ENCODE results near the gene PNISR. TPM values are rescaled to one million over a fixed set of nuclear protein-coding genes. Genes with fewer than 3 reads are reported as not detected.

The PNISR gene
- total and polyA plus RNA-seq, 2 donors (not counting 1 experiment from before 2014, with no cell fraction given), result 27.7 to 99.1 TPM

- Histone ChIP-seq H3K4me1 (ENCODE audit: control insufficient read depth, extremely low read depth, insufficient read depth, low read length) (no peaks in the 10 kb centered on the region), H3K9ac (ENCODE audit: insufficient read depth, low read length) (no peak overlapping the region), H3K4me3 (replicated peaks in 1 of 4; ENCODE audit: control extremely low read depth in 1 of 4, insufficient read depth in 1 of 4, low read depth in 3 of 4, low read length in 4 of 4) (no peak overlapping the region), H3K4me2 (ENCODE audit: extremely low read depth, insufficient read depth, low read length) (no peak overlapping the region), H4K20me1 (ENCODE audit: control insufficient read depth, extremely low read depth, insufficient read depth, low read length) (no peaks in the 10 kb centered on the region), H3K27ac (ENCODE audit: insufficient read depth, low read length) (no peak overlapping the region), H3K27me3 (ENCODE audit: control insufficient read depth, insufficient read depth, low read length) (no peaks in the 10 kb centered on the region), H3K9me3 (ENCODE audit: control insufficient read depth, insufficient read depth, low read depth, low read length) (no peaks in the 10 kb centered on the region), H3K79me2 (ENCODE audit: control insufficient read depth, insufficient read depth, low read length) (no peaks in the 10 kb centered on the region), H2AFZ (ENCODE audit: low read length) (no peak overlapping the region), H3K36me3 (ENCODE audit: control insufficient read depth, insufficient read depth, low read length) (no peaks in the 10 kb centered on the region)
- peak in 1 of 2 donors; percentile 22 for DNase-seq (ENCODE audit: low read depth in 2 of 2)
- no peak for TF ChIP-seq EZH2 (IDR thresholded peaks at IDR 0.05; ENCODE audit: low read length, missing control alignments)
- no peak for TF ChIP-seq CTCF (conservative IDR thresholded peaks at IDR 0.05 in 1 of 2, IDR thresholded peaks at IDR 0.05 in 1 of 2; ENCODE audit: low read depth in 1 of 2, low read length in 2 of 2)
Measured at GRCh38 chr6:99384507-99384906, 40.6 kb downstream of the PNISR start.

- H4K20me1 ChIP-seq (ENCODE audit: control insufficient read depth, extremely low read depth, insufficient read depth, low read length), result no peaks in the 10 kb centered on the region
- H3K27me3 ChIP-seq (ENCODE audit: control insufficient read depth, insufficient read depth, low read length), result no peaks in the 10 kb centered on the region
- no peak for DNase-seq (ENCODE audit: low read depth in 2 of 2)
- no peaks in the 10 kb centered on the region for H3K36me3 ChIP-seq (ENCODE audit: control insufficient read depth, insufficient read depth, low read length)
- no peak overlapping the region for H2AFZ ChIP-seq (ENCODE audit: low read length)
- H3K4me1 ChIP-seq (ENCODE audit: control insufficient read depth, extremely low read depth, insufficient read depth, low read length), result no peaks in the 10 kb centered on the region
- H3K9ac ChIP-seq (ENCODE audit: insufficient read depth, low read length), result no peak overlapping the region
- H3K9me3 ChIP-seq (ENCODE audit: control insufficient read depth, insufficient read depth, low read depth, low read length), result no peaks in the 10 kb centered on the region
- no peak overlapping the region for H3K27ac ChIP-seq (ENCODE audit: insufficient read depth, low read length)
- H3K79me2 ChIP-seq (ENCODE audit: control insufficient read depth, insufficient read depth, low read length), result no peaks in the 10 kb centered on the region
- TF ChIP-seq CTCF (conservative IDR thresholded peaks at IDR 0.05 in 1 of 2, IDR thresholded peaks at IDR 0.05 in 1 of 2; ENCODE audit: low read depth in 1 of 2, low read length in 2 of 2) (no peak), EZH2 (IDR thresholded peaks at IDR 0.05; ENCODE audit: low read length, missing control alignments) (no peak)
- H3K4me2 ChIP-seq (ENCODE audit: extremely low read depth, insufficient read depth, low read length), result no peak overlapping the region
- H3K4me3 ChIP-seq (replicated peaks in 1 of 4; ENCODE audit: control extremely low read depth in 1 of 4, insufficient read depth in 1 of 4, low read depth in 3 of 4, low read length in 4 of 4), result no peak overlapping the region
Measured at GRCh38 chr6:99378636-99379035, 46.5 kb downstream of the PNISR start.

GRCh38 chr6:99369533-99369932, 55.6 kb downstream of the PNISR start:
- Histone ChIP-seq H3K27me3 (ENCODE audit: control insufficient read depth, insufficient read depth, low read length) (no peaks in the 10 kb centered on the region), H4K20me1 (ENCODE audit: control insufficient read depth, extremely low read depth, insufficient read depth, low read length) (no peaks in the 10 kb centered on the region), H3K36me3 (ENCODE audit: control insufficient read depth, insufficient read depth, low read length) (no peaks in the 10 kb centered on the region), H3K79me2 (ENCODE audit: control insufficient read depth, insufficient read depth, low read length) (no peaks in the 10 kb centered on the region), H3K4me1 (ENCODE audit: control insufficient read depth, extremely low read depth, insufficient read depth, low read length) (no peaks in the 10 kb centered on the region), H2AFZ (ENCODE audit: low read length) (no peak overlapping the region), H3K27ac (ENCODE audit: insufficient read depth, low read length) (no peak overlapping the region), H3K9me3 (ENCODE audit: control insufficient read depth, insufficient read depth, low read depth, low read length) (no peaks in the 10 kb centered on the region), H3K9ac (ENCODE audit: insufficient read depth, low read length) (no peak overlapping the region), H3K4me3 (replicated peaks in 1 of 4; ENCODE audit: control extremely low read depth in 1 of 4, insufficient read depth in 1 of 4, low read depth in 3 of 4, low read length in 4 of 4) (no peak overlapping the region), H3K4me2 (ENCODE audit: extremely low read depth, insufficient read depth, low read length) (no peak overlapping the region)
- TF ChIP-seq CTCF (conservative IDR thresholded peaks at IDR 0.05 in 1 of 2, IDR thresholded peaks at IDR 0.05 in 1 of 2; ENCODE audit: low read depth in 1 of 2, low read length in 2 of 2), result no peak
- no peak for TF ChIP-seq EZH2 (IDR thresholded peaks at IDR 0.05; ENCODE audit: low read length, missing control alignments)
- DNase-seq (ENCODE audit: low read depth in 2 of 2), result no peak
